ENCODE data around the gene CD48. TPM values are rescaled to one million over a fixed set of nuclear protein-coding genes. Genes with fewer than 3 reads are reported as not detected.

CD48 gene
- total RNA-seq, 1 donor from 2014 or later, result not detected

DNA sequence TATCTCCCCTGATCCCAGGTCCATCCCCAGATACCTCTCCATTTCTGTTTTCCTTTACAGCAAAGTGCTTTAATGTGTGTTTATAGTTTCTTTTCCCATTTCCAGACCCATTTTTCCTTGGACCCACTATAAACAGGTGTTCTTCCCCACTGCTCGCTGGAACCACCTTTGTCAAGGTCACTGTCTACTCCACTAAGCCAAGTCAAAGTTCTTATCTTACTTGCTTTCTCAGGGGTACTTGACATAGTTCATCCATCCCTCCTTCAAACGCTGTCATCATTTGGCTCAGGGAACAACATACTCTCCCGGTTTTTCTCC lies 73.1 kb downstream of the CD48 start:
- Mint-ChIP-seq H3K27ac (ENCODE audit: unreplicated experiment) (no peak overlapping the region), H3K4me3 (no peak overlapping the region), H3K4me1 (peaks cover 5% of the 10 kb centered on the region), H3K27me3 (ENCODE audit: low read depth) (no peaks in the 10 kb centered on the region), H3K9me3 (no peaks in the 10 kb centered on the region), H3K36me3 (ENCODE audit: low read depth) (no peaks in the 10 kb centered on the region)
- no peak for DNase-seq (ENCODE audit: low read depth, low spot score)
- TF ChIP-seq, protein P1, sequence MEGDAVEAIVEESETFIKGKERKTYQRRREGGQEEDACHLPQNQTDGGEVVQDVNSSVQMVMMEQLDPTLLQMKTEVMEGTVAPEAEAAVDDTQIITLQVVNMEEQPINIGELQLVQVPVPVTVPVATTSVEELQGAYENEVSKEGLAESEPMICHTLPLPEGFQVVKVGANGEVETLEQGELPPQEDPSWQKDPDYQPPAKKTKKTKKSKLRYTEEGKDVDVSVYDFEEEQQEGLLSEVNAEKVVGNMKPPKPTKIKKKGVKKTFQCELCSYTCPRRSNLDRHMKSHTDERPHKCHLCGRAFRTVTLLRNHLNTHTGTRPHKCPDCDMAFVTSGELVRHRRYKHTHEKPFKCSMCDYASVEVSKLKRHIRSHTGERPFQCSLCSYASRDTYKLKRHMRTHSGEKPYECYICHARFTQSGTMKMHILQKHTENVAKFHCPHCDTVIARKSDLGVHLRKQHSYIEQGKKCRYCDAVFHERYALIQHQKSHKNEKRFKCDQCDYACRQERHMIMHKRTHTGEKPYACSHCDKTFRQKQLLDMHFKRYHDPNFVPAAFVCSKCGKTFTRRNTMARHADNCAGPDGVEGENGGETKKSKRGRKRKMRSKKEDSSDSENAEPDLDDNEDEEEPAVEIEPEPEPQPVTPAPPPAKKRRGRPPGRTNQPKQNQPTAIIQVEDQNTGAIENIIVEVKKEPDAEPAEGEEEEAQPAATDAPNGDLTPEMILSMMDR (conservative IDR thresholded peaks at IDR 0.05), result no peak

DNA sequence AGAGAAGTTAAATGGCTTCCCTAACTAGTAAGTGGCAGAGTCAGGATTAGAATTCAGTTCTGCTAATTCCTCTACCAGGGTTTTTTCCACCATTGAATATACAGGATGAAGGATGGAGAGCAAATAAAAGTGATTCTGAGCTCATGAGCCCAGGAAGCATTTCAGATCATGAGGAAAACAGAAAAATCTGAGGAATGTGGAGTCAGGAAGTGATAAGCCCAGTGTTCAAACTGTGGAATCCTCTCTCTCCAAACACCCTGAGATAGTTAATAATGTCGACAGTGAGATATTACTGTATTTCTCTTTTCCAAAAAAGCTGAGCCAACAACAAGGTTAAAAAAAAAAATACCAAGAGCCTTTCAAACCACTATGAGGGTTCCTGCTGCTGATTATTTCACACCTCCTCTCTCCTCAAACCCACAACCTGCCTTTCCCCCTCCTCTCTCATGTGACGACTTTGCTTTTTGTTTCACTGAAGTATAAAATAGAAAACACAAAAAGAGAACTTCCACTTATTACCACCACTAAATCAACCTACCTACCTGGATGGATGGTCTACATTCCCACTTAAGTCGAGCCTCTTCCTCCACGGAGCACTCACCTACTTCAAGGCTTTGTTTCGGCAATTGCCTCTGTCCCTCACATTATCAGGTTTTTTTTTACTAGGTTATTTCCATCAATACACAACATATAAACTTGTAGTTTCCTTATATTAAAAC lies 73.6 kb downstream of the CD48 start:
- Mint-ChIP-seq H3K9me3 (no peaks in the 10 kb centered on the region), H3K4me3 (no peak overlapping the region), H3K27me3 (ENCODE audit: low read depth) (no peaks in the 10 kb centered on the region), H3K36me3 (ENCODE audit: low read depth) (no peaks in the 10 kb centered on the region), H3K4me1 (peaks cover 5% of the 10 kb centered on the region), H3K27ac (ENCODE audit: unreplicated experiment) (no peak overlapping the region)
- DNase-seq (ENCODE audit: low read depth, low spot score), result no peak
- TF ChIP-seq, protein P1 (conservative IDR thresholded peaks at IDR 0.05), result no peak

DNA sequence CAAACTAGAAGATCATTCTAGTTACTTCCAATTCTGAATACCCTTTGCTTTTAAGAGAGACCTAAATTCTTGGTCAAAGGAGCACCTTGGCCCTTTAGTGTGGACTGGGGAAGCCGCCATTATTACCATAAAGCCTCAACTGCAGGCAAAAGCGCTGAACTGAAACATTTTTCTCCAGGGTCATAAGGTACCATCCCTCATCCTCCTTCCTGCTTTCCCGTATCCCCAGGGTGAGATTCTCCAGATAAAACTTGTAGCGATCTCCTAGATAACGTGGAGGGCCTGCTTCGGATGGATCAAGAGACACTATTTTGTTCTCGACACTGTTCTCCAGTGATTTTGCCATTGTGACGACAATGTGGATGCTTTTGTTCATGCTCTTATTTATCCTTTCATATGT lies 74.6 kb downstream of the CD48 start:
- TF ChIP-seq, protein P1 (conservative IDR thresholded peaks at IDR 0.05), result no peak
- Mint-ChIP-seq H3K27me3 (ENCODE audit: low read depth) (no peaks in the 10 kb centered on the region), H3K9me3 (no peaks in the 10 kb centered on the region), H3K27ac (ENCODE audit: unreplicated experiment) (peak overlapping the region; percentile 9), H3K36me3 (ENCODE audit: low read depth) (no peaks in the 10 kb centered on the region), H3K4me1 (peaks cover 5% of the 10 kb centered on the region), H3K4me3 (no peak overlapping the region)
- no peak for DNase-seq (ENCODE audit: low read depth, low spot score)

DNA sequence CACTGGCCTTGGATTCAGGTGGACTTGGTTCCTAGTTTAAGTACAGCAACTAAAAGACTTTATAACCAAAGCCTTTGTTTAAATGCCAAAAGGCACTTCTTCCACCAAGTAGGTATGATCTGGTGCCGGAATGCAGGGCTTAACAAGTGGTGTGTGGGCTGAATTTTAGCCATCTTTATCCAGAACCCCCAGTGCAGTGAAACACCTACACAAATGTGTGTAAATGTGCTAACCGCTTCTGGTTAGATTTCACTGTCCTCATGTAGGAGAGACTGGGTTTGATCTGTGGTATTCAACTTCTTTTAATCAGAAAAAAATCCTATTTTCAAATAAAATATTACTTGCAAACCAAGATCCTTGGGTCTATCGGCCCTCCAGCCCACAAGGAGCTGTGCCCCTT lies 75.1 kb downstream of the CD48 start:
- no peak for DNase-seq (ENCODE audit: low read depth, low spot score)
- no peak overlapping the region for H3K4me3 Mint-ChIP-seq
- H3K4me1 Mint-ChIP-seq, result peaks cover 6% of the 10 kb centered on the region
- no peaks in the 10 kb centered on the region for H3K27me3 Mint-ChIP-seq (ENCODE audit: low read depth)
- no peaks in the 10 kb centered on the region for H3K9me3 Mint-ChIP-seq
- no peaks in the 10 kb centered on the region for H3K36me3 Mint-ChIP-seq (ENCODE audit: low read depth)
- H3K27ac Mint-ChIP-seq (ENCODE audit: unreplicated experiment), result no peak overlapping the region
- TF ChIP-seq, protein P1 (conservative IDR thresholded peaks at IDR 0.05), result no peak

DNA sequence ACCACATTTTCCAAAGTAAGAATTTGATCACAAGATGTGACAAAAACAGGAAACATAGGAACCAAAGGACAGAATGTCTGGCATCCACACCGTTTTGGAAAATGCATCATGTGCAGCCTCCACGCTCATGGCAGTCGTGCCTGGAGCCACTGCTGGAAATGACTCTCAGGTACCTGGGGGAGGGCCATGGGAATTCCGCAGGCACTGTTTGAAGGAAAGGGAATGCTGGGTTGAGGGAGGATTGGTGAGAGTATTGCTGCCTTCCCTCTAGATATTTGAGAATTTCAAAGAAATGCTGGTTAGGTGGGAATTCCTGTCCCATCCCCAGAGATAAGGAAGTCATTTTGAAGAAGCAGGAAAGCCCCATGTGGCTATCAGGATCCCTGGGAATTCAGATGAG lies 75.5 kb downstream of the CD48 start:
- TF ChIP-seq, protein P1 (conservative IDR thresholded peaks at IDR 0.05), result no peak
- no peaks in the 10 kb centered on the region for H3K9me3 Mint-ChIP-seq
- peaks cover 11% of the 10 kb centered on the region for H3K4me1 Mint-ChIP-seq
- DNase-seq (ENCODE audit: low read depth, low spot score), result no peak
- no peaks in the 10 kb centered on the region for H3K36me3 Mint-ChIP-seq (ENCODE audit: low read depth)
- no peak overlapping the region for H3K4me3 Mint-ChIP-seq
- no peak overlapping the region for H3K27ac Mint-ChIP-seq (ENCODE audit: unreplicated experiment)
- no peaks in the 10 kb centered on the region for H3K27me3 Mint-ChIP-seq (ENCODE audit: low read depth)
